AG10803 (cell line): Measurements from ENCODE around the gene ZNF683.
"Not testable (repeated sequence)": the region's sequence is repeated elsewhere in the genome, so short reads cannot be mapped to it uniquely, and the experiment has no call there.

Source experiments
- DNase-seq: peaks from one replicate; pipeline ENCODE4 v3.0.0; 2010; ENCODE audit warnings: low read depth
- H3K4me3 ChIP-seq: 2 replicates; pipeline ENCODE4 v1.5.1; 2011; ENCODE audit warnings: mild to moderate bottlenecking, low read length, control low read depth
- TF ChIP-seq, protein P1 (sequence below): conservative IDR thresholded peaks from 2 replicates; pipeline ENCODE4 v1.5.1; 2011; ENCODE audit warnings: mild to moderate bottlenecking, low read length, control low read depth, inconsistent platforms

Gene ZNF683

DNA sequence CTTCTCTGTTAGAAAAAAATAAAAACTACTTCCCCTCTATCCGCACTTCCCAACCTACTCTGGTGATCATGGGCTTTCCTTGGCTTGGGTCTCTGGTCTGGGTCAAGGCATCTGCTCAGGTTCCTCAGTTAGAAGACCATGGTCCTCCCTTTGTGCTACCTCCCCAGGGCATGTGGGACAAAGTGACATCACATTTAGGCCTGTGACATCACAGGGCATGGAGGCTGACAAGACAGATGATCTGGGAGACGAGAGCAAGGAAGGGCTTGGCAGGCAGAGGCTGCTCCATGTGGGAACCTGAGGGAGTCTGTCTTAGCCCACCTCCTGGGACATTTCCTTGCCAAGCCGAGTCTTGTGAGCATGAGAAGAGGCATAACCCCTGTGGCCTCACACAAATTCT lies at the start of gene ZNF683:
Gene ZNF683, minus strand, starts transcription at position 140 of the 400 bp plus-strand sequence. CDS start 4,179 bp downstream, outside the sequence.
- H3K4me3 ChIP-seq, DNase-seq: not testable (repeated sequence)

DNA sequence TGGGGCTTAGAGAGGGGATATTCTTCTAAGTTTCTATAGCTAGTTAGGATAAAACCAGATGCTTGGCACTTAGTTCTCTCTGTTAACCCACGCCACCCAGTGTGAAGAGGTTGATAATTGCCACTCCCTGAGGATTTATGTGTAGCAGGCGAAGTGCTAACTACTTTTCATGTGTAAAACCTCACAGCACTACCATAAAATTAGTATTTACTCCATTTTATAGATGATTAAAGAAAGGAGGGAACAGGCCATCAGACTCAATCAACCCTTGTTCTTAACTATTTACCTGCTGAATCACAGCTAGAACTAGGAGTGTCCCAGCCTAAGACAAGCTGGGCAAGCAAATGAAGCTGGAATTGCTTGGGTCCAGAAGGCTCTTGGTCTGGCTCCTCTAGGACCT lies 46.9 kb upstream of the ZNF683 start:
- DNase-seq = no peak
- H3K4me3 ChIP-seq = no peak overlapping the region
- TF ChIP-seq, protein P1, sequence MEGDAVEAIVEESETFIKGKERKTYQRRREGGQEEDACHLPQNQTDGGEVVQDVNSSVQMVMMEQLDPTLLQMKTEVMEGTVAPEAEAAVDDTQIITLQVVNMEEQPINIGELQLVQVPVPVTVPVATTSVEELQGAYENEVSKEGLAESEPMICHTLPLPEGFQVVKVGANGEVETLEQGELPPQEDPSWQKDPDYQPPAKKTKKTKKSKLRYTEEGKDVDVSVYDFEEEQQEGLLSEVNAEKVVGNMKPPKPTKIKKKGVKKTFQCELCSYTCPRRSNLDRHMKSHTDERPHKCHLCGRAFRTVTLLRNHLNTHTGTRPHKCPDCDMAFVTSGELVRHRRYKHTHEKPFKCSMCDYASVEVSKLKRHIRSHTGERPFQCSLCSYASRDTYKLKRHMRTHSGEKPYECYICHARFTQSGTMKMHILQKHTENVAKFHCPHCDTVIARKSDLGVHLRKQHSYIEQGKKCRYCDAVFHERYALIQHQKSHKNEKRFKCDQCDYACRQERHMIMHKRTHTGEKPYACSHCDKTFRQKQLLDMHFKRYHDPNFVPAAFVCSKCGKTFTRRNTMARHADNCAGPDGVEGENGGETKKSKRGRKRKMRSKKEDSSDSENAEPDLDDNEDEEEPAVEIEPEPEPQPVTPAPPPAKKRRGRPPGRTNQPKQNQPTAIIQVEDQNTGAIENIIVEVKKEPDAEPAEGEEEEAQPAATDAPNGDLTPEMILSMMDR = no peak

DNA sequence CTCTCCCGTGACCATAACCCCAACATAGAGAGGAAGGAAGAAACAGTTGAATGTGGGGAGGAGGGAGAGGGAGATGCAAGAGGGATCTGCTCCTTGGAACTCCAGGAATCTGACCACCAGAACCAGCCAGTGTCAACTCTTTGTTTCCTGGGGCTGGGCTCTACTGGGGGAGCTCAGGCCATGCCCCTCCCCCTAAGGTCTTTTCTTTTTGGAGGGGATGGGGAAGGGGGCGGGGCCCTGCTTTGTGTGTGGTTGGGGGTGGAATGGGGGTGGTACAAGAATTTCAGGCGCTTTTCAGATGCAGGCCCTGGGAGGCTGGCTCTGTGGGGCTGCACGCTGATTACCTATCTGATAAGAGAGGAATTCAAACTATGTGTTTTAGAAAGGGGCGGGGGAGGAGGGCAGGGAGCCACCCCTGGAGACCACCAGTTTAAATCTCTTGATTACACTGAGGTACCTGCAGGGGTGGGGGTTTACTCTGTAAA lies 46.4 kb upstream of the ZNF683 start:
- H3K4me3 ChIP-seq = no peak overlapping the region
- TF ChIP-seq, protein P1 = no peak
- no peak for DNase-seq

DNA sequence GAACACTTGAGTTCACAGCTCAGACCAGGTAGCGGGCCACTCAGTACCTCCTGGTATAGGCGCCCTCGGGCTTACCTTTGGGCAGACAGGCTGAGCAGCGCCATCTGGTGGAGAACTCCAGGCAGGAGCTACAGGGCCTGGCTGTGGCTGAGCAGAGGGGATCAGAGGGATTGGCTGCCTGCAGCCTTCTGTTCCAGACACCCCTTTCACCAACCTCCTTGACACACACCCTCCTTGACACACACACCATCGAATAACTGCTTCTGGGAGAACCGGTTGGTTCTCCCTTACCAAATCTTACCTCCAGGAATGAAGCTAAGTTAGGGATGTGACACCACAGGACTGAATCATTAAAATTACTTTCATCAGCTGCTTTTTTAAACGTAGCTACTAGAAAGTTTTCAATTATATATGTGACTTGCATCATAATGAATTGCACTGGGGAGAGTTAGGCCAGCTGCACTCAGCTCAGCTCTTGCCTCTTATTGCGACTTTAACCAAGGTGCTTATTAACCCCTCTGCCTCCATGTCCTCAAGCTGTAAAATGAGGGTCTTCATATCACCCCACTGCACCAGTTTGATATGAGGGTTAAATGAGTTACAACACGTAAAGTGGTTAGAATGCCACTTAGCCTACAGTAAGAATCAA lies 44.7 kb upstream of the ZNF683 start:
- TF ChIP-seq, protein P1 = peak; percentile 86
- DNase-seq = peak; percentile 55
- no peak overlapping the region for H3K4me3 ChIP-seq

DNA sequence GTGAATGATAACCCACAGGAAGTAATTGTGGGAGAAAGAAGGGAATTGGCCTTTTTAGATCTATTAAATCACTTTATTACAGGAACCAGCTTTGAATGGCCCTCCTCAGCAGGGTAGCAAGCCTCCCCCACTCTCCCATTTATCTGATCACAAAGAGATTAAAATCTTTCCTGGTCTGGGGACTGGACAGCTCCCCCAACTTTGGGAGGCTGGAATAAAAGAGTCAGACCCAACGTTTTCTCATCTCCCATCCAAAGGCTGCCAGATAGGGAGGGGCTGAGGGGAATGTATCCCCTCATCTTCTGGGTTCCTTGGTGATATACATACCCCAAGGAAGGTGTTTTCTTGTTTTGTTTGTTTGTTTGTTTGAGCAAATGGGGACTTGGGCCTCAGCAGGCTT lies 40.5 kb upstream of the ZNF683 start:
- no peak overlapping the region for H3K4me3 ChIP-seq
- no peak for DNase-seq
- TF ChIP-seq, protein P1 = no peak

DNA sequence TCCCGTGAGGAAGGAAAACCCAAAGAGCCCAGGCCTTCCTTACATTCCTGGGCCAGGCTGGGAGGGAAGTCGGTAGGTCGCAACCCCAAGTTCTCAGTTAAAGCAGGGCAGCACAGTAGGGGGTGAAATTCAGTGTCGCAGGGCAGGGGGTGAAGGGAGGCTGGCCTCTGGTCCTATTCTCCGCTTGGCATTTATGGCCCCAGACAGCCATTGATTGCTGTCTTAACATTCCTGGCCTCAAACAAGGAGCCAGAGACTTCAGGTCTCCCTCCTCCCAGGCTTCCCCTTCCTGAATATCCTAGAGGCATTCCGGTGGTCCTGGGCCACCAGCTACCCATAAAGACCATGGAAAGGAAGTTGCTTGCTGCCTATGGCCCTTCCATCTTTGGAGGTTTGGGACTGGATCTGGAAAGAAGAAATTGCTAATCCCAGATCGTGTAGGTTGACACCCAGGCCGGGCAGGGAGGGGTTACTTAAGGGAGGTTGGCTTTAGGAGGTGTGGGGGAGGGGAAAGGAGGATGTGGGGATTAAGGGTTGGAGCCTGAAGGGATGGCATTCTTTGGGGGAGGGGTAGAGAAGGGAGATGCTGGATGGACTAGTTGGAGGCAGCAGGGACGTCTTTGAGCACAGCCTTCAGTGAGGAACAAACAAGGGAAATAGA lies 39.8 kb upstream of the ZNF683 start:
- no peak overlapping the region for H3K4me3 ChIP-seq
- TF ChIP-seq, protein P1 = no peak
- no peak for DNase-seq

DNA sequence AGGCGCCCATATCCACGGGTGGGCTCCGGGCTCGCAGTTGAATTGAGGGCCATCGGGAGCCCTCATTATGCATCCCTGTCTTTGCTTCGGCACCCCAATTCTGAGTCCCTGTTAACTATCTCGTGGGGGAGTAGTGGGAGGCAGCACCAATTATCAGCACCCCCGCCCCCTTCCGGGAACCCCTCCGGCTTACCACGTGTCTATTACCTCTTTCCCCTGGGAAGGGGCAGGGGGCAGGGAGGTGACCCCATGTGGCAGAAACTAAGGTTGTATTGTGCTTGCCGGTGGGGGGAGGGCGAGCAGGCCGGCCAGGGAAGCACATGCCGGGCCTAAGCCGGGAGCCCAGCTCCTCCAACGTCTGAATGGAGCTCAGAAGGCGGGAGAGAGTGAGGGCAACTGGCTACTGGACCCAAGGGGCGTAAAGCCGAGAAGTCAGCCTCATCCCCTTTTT lies 39.1 kb upstream of the ZNF683 start:
- TF ChIP-seq, protein P1 = no peak
- DNase-seq = no peak
- H3K4me3 ChIP-seq = no peak overlapping the region
